Brain microvascular endothelial cell (primary cell): ENCODE measurements around the gene ACTL8.
A peak's percentile ranks its signal among the peaks of the same experiment; 100 is the strongest.

ENCODE experiments used
- DNase-seq: peaks from one replicate; pipeline ENCODE4 v3.0.0-alpha.2; 2020
- H3K27ac ChIP-seq: fragments of 250-450 bp; sonication (Bioruptor Pico); 2 replicates; pipeline ENCODE4 v1.5.1; 2020; ENCODE audit warnings: mild to moderate bottlenecking, moderate library complexity
- H3K27me3 ChIP-seq: fragments of 250-450 bp; sonication (Bioruptor Pico); replicated peaks from 2 replicates; pipeline ENCODE4 v1.5.1; 2020; ENCODE audit warnings: mild to moderate bottlenecking
- H3K36me3 ChIP-seq: fragments of 250-450 bp; sonication (Bioruptor Pico); replicated peaks from 2 replicates; pipeline ENCODE4 v1.5.1; 2020; ENCODE audit warnings: mild to moderate bottlenecking
- H3K4me3 ChIP-seq: 2 replicates; pipeline ENCODE4 v1.5.1; 2011; ENCODE audit warnings: low read depth, mild to moderate bottlenecking, control low read depth, low read length, moderate library complexity
- in situ Hi-C: cut with HindIII; loops from 2 replicates; pipeline ENCODE4 v1.10.0; 2017; ENCODE audit warnings: low sequenced_read_pairs, low pct_ligation_motif_present
- TF ChIP-seq, protein P1 (sequence below): IDR thresholded peaks from 2 replicates; pipeline ENCODE4 v1.5.1; 2011; ENCODE audit warnings: low read depth, mild to moderate bottlenecking, moderate library complexity, low read length, control low read depth, inconsistent platforms; ENCODE audit errors: missing control alignments

The ACTL8 gene

DNA sequence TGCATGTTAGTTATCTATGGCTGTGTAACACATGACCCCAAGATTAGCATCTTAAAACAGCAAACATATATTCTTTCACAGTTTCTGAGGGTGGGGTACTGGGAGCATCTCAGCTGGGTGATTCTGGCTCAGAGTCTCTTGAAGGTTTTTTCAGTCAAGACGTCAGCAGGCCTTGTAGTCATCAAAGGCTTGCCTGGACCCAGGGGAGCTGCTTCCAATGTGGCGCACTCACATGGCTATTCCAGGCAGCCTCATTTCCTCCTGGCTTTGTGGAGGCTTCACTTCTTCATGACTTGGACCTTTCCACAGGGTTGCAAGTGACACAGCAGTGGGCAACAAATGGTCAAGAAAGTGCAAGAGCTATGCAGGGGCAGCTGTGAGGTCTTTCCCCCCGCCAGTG lies 114.7 kb downstream of the ACTL8 start:
- in situ Hi-C loops = no loop called here
- H3K27me3 ChIP-seq = no peaks in the 10 kb centered on the region
- TF ChIP-seq, protein P1, sequence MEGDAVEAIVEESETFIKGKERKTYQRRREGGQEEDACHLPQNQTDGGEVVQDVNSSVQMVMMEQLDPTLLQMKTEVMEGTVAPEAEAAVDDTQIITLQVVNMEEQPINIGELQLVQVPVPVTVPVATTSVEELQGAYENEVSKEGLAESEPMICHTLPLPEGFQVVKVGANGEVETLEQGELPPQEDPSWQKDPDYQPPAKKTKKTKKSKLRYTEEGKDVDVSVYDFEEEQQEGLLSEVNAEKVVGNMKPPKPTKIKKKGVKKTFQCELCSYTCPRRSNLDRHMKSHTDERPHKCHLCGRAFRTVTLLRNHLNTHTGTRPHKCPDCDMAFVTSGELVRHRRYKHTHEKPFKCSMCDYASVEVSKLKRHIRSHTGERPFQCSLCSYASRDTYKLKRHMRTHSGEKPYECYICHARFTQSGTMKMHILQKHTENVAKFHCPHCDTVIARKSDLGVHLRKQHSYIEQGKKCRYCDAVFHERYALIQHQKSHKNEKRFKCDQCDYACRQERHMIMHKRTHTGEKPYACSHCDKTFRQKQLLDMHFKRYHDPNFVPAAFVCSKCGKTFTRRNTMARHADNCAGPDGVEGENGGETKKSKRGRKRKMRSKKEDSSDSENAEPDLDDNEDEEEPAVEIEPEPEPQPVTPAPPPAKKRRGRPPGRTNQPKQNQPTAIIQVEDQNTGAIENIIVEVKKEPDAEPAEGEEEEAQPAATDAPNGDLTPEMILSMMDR = no peak
- no peak overlapping the region for H3K4me3 ChIP-seq
- peak; percentile 50 for DNase-seq
- no peaks in the 10 kb centered on the region for H3K36me3 ChIP-seq
- H3K27ac ChIP-seq = no peak overlapping the region

DNA sequence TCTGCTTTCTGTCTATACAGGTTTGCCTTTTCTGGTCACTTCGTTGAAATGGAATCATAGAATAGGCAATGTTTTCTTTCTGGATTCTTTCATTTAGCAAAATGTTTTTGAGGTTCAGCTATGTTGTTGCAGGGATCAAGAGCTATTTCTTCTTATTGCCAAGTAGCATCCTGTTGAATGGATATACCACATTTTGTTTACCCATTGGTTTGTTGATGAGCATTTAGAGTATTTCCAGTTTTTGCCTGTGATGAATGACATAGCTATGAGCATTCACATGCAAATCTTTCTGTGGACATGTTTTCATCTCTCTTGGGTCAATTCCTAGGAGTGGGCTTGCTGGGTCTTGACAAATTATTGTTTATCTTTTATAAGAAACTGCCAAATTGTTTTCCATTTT lies 115.5 kb downstream of the ACTL8 start:
- in situ Hi-C loops = no loop called here
- Histone ChIP-seq H3K36me3 (no peaks in the 10 kb centered on the region), H3K27ac (no peak overlapping the region), H3K27me3 (no peaks in the 10 kb centered on the region), H3K4me3 (no peak overlapping the region)
- DNase-seq = no peak
- TF ChIP-seq, protein P1 = no peak

DNA sequence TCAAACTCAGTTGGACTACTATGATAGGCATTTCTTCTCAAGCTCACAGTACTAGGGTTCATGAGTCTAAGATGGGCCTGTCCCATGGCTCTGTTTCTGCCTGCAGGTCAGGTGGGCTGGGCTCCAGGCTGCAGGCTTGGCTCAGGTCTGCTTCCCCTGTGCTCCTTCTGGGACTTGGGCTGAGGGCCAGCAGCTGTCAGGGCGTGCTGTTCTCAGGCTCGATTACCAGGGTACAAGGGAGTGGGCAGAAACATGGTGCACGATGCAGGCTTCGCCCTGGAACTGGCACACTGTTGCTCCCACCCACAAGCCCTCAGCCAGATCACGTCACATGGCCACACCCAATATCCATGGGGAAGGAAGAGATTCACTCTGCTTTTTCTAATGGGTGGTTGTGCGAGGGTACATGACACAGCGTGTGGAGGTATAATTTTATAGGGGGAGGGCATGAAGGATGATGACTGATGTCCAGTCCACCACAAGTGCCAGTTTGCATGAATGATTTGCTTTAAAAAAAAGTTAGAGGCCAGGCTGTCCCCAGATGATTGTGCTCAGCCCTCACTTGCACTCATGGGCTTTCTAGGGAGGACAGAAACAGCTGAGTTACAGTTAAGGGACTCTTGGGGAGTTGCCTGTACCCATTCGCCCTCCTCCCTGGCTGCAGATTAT lies 118.0 kb downstream of the ACTL8 start:
- no peak for DNase-seq
- Histone ChIP-seq H3K4me3 (no peak overlapping the region), H3K27ac (no peak overlapping the region), H3K27me3 (no peaks in the 10 kb centered on the region), H3K36me3 (no peaks in the 10 kb centered on the region)
- in situ Hi-C loops = no loop called here
- TF ChIP-seq, protein P1 = no peak

DNA sequence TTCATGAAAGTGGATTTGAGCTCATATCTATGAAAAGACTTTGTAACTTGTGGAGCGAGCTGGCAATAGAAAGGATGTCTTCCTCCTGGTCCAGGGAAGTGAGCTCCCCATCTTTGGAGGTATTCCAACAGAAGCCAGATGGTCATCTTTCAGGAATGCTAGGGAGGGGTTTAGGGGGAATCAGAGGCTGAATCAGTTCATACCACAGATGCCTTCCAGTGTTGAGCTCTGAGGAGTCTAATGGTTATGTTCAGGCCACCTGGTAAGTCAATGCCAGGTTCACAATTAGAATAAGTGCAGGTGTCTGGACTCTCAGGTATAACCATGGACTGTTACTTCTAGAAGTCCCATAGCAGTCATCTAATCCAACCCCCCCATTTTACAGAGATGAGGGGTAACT lies 119.1 kb downstream of the ACTL8 start:
- Histone ChIP-seq H3K27me3 (no peaks in the 10 kb centered on the region), H3K36me3 (no peaks in the 10 kb centered on the region), H3K27ac (peak overlapping the region; percentile 64), H3K4me3 (no peak overlapping the region)
- peak; percentile 72 for DNase-seq
- in situ Hi-C loops = no loop called here
- TF ChIP-seq, protein P1 = no peak

DNA sequence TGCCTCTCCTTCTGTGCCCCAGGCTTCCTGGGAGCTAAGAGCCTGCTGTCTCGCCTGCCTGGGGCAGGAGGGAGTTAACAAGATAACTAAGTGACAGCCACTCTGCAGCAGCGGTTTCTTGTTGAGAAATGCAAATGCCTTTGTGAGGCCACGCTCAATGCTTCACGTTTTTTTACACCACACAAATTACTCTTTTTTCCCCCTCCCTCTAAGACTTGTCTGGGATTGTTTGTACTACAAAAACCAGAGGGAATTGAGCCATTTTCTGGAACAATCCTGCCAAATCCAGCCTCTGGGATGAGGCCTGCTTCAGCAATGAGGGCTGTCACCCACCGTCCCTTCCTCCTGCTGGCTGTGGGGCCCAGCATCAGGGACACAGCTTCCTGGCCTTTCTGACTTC lies 119.6 kb downstream of the ACTL8 start:
- Histone ChIP-seq H3K27ac (peak overlapping the region; percentile 64), H3K4me3 (no peak overlapping the region), H3K27me3 (no peaks in the 10 kb centered on the region)

More for the DNA sequence above, 119.6 kb downstream of the ACTL8 start:
- in situ Hi-C loops = no loop called here
- no peaks in the 10 kb centered on the region for H3K36me3 ChIP-seq
- TF ChIP-seq, protein P1 = no peak
- peak; percentile 73 for DNase-seq
